Stromal cell of bone marrow (primary cell): ENCODE data around the gene KDM2A.

ENCODE experiments used
- DNase-seq: peaks from one replicate; pipeline ENCODE4 v3.0.0-alpha.2; 2012; ENCODE audit warnings: low read depth

KDM2A gene

DNA sequence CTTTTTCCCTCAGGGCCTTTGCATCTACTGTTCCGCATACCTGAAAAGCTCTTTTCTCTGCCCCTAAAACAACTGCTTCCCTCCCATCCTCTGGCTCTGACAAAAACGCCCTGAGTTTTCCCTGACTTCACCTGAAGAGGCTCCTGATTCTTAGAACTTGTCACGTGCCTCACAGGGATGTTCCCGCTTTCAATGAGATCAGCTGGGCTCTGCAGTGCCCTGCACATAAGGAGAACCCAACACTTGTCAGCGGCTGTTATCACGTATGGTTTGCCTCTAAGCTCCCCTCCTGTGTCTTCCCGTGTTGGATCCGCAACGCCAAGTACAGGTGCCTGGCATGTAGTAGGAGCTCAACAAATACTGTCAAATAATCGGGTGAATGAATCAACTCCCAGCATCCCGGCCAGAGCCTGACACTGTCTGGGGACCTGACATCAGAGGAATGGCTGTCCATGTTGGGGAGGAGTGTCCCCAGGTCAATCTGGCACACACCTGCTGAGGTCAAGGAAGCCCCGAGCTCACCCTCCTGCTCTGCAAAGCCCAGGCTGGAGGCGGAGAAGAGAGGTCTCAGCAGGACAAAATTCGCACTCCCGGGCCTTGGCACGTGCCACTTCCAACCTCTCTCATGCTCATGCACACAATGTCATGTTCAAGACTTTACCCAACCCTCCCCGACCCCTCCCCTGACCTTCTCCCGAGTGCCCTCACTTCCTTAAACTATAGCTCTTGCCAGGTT lies 143.1 kb downstream of the KDM2A start:
- no peak for DNase-seq

DNA sequence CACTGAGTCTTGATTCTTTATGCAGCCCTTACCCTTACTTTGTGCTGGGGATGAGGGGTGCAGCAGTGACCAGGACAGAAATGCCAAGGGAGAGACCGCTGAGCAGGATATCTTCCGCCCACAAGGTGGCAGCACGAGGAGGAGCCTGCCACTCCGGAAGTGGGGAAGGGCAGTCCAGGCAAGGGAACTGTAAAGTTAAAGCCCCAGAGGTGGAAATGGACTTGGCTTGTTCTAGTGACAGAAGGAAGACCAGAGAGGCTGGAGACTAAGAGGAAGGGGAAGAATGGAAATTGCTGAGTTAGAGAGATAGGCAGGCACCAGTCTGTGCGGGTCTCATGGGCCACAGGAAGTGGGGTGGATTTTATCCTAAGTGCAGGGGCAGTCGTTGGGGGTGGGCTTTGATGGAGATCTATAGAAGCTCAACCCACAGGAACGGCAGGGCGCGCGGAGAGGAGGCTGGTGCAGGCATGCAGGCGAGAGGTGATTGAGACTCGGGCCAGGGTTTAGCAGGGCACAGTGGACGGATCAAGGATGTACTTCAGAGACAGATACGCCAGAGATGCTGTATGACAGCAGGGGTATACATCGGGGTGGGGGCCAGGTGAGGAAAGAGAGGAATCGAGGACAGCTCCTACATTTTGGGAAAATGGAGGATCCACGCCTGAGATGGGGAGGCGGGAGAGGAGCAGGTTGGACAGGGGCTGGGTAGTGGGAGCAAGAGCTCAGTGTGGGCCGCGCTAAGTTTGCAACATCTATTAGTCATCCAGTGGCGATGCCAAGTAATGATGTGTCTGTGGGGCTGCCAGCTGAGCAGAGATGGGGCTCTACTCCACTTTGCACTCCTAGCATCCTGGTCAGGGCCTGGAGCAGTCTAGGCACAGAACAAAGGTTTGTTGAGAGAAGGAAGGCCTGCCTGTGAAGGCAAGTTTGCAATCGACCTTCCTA lies 143.9 kb downstream of the KDM2A start:
- peak; percentile 73 for DNase-seq

- DNase-seq, result no peak
Observed at GRCh38 chr11:67264260-67264659, 145.2 kb downstream of the KDM2A start.

DNA sequence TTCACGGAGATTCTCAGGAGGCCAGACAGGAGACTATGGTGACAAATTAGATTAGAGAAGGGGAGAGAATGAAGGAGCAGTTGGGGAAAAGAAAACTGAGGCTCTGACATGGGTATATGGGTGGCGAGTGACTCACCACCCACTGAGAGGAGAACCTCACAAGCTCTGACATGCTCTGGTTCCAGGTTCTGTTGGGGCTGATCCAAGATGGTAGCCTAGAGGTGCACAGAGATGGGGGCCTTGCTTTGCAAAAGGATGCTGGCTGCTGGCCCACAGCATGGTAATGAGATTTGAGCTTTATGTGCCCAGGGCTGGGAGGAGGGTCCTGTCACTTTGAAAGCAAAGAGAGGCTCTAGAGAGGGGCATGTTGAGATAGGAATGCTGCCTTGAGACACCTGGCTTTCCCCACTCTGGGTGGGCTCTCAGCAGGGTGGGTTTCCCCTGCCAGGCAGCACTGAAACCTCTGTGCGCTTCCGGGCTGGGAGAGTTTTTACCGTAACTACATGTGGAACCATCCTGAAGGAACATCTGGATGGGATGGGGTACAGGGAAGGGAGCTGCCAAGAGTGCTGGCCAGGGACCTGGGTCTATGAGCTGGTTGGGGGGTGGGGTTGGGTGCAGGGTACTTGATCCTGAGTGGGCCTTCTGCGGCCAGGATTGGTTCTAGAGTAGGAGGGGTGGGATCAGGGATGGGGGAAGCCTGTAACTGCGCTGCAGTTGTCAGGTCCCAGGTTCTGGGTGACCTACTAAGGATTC lies 146.0 kb downstream of the KDM2A start:
- DNase-seq, result no peak

- no peak for DNase-seq
Observed at GRCh38 chr11:67265633-67266448, 146.8 kb downstream of the KDM2A start.

- DNase-seq, result no peak
Observed at GRCh38 chr11:67266449-67267187, 147.6 kb downstream of the KDM2A start, which contains the start of gene GRK2. TSS of gene GRK2 (plus strand) at chr11:67266473. CDS start at chr11:67266700, 227 bp downstream.

DNA sequence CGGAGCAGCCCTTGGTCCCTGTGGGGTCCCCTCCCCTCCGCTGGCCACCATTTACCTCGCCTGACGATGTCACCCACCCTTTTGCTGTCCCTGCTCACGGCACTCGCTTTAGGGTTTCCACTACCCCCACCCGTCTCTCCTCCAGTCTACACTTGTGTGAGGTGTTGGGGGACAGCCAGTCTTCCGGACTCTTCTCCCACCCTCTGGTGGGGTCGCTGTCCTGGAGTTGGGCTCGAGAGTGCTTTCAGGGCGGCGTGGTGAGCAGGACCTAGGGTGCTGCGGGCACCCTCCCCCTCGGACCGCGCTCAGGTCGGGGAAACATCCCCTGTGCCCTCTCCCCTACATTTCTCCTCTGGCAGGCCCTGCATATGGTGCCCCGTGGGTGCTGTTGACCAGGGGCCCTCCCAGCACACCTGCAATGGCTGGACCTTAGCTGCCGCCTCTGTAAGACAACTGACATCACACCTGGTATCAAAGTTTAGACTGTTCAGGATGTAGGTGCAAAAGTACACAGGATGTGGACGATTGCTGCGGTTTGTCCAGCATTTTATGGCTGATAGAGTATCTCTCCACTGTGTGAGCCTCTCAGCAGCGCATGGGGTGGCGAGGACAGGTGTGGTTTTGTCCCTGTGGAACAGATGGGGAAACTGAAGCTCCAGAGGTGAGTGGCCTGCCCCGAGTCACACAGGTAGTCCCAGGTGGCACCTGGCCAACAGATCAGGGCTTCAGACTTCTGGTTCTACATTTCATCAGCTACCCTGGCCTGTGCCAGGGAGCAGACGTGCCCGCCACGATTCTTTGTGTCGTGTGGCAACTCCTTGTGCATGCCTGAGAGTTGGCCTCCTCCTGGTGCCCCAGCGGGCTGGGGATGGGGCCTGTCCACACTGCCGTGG lies 148.4 kb downstream of the KDM2A start:
- no peak for DNase-seq

DNA sequence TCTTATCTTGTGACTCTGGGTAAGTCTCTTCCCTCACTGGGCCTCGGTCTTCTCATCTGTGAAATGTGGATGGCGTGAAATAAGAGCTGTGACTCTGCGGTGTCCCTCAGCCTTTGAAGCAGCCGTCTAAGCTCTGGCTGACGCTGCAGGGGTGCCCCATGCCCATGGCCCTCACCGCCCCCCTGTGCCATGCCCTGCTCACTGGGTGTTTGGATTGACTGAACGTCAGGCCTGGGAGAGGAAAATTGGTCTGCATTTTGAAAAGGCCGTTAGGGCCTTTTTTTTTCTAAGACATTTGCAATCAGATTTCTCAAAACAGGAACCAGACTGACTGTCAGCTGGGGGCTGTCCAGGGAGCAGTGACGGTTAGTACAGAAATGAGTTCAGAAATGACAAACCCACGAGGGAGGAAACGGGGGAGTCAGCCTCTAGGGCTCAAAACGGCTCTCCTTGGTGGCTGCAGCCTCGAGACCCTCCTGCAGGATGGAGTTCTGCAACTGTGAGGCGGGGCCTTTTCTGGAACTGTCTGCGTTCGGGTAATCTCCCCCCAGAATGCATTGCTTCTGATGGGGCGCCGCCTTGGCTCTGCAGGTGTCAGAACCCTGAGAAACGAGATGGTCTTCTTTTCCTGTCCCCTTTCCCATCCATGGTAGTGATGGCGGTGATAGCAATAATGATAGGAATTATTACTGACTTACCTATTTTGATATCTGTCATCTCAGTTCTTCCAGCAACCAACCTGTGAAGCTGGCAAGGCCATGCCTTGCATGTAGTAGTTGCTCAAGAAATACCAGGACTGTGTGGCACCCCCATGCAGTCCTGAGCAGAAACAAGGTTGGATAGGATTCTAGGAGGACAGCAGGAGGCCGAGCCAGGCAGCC lies 149.3 kb downstream of the KDM2A start:
- DNase-seq, result no peak

GRCh38 chr11:67268962-67269268 lies 149.9 kb downstream of the KDM2A start:
- DNase-seq, result no peak

DNA sequence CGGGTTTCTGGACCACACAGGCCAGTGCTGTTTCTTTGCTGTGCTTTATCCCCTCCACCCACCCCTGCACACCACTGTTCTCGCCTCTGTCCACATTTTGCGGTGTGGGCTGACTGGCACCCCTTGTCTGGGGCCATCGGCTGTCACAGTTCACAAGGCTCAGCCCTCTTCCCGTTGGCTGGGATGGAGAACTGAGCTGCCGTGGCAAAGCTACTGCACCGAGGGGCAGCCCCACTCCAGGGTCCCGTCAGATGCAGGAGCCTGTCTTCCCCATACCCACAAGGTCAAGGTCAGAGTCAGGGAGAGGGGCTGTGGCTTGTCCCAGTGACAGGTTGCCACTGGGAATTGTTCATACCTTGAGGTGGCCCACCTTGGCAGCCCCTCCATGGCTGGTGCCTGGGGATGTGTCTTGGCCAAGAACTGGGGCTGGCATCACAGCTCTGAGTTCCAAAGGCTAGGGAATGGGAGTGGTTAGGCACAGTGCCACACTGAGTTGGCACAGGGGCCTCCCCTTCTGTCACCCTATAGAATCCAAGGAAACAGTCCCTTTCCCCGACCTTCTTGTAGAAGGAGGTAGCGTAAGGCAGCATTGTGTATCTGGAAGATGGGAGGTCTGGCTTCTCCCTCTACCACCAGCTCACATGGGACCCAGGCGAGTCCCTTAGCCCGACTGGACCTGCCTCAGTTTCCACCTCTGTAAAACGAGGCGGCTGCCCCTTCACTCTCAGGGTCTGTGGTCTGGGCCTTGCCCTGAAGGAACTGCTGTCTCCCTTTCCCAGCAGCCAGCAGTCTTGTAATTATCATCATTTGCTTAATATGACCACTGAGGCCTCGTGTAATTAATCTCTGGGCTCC lies 150.6 kb downstream of the KDM2A start:
- no peak for DNase-seq

GRCh38 chr11:67270256-67271204 lies 151.5 kb downstream of the KDM2A start:
- no peak for DNase-seq

- DNase-seq, result no peak
Observed at GRCh38 chr11:67271205-67271540, 152.1 kb downstream of the KDM2A start.

DNA sequence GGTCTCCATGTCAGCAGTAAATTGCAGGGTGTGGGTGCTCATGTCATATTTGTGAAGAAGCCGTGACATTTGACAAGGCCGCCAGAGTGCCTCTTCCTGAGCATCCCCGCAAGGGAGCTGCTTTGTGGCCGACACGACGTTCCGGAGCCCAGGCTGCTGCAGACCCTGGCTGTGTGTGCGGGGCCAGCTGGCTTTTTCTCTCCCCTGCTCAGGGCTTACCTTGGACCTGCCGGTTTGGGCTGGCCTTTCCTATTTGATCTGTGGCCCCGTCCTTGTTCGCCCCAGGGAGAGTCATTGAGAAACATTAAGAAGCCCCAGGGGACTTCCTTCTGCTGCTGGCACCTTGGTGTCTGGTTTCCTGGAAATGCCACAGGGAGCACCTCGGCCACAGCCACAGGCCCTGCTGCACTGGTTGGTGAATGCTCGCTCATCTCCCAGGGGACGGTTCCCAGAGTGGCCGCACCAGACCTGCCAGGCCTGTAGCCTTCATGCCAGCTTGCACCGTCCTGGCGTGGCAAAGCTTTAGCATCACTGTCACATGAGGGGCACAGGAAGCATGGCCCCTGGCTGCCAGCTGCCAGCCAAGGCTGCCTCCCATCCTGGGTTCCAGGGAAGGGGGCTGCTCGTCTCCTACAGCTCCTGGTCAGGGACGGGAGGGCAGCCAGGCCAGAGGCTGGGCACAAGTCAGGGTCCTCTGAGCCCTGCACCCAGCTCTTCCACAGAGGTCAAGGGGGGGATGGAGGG lies 152.7 kb downstream of the KDM2A start:
- DNase-seq, result no peak

DNA sequence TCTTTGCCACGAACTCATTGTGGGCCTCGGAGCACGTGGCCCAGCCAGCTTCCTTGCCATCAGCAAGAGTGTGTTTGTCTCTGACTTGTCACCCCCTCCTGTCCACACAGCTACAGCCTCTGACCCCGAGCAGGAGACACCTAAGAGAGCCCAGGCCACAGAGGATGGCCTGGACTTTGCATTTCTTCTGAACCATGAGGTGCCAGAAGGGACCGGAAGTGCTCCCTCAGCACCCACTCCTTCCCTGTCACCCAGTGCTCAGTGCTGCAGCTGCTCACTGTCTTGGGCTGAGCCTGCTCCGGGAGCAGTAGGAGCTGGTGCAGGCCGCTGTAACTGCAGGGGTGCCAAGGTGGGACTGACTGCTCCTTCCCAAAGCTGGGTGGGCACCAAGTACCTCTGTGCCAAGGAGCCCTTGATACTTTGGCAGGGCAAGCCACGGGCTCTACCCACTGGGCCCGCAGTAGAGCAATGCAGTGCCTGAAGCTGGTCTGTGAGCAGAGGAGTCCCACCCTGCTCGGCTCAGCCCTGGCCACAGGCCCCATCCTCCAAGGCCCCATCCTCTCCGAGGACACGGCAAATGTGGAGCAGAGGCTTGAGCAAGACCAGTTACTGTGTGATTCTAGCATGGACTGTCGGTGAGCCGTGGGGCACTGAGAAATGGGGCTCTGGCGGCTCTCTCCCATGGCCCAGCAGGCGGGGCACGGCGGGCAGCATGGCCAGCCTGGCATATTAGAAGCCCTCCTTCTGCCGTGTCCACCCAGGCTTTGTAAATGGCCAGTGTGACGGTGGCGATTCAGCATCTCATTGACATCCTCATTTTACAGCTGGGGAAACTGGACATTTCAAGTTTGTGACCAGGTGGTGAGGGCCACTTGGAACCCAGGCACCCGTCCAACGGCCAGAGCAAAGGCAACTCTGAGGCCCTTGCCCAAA lies 153.5 kb downstream of the KDM2A start:
- DNase-seq, result no peak
